ENCODE measurements around the gene LIMK1.

The LIMK1 gene

DNA sequence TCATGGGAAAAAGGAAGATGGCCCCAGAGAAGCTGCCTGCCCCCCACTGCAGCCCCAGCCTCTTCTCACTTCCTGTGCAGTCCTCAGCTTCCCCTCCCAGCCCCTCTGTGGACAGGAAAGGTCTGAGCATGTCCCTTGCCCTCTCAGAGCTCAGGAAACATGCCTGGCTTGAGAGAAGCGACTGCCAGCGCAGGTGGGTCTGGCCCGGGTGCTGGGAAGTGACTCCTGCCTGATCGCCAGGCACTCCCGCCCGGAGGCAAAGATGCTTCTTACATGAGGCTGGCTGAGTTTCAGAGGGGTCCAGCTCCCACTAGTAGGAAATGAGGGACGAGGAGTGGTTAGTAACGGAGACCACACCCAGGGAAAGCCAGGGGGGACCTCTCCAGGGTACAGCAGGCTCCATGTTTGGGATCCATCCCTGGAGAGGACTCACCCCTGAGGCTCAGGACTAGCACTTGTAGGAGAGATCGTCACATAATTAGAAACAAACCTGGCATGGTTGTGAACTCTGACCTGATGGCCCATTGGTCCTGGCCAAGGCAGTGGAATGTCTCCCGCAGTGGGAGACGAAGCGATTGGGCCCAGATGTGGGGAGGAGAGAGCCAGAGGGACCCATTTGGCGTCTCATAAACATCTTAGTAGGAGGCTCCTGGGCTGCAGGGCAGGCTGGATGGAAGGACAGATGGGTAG is 43.4 kb upstream of the LIMK1 start:
- no peak for TF ChIP-seq CTCF (IDR thresholded peaks at IDR 0.05)
- Histone ChIP-seq H3K4me1 (no peaks in the 10 kb centered on the region), H3K4me2 (ENCODE audit: low read length) (no peak overlapping the region), H3K79me2 (no peaks in the 10 kb centered on the region), H3K4me3 (ENCODE audit: low read depth, low read length) (no peak overlapping the region), H3K36me3 (ENCODE audit: control insufficient read depth, insufficient read depth, low read length) (no peaks in the 10 kb centered on the region), H2AFZ (no peak overlapping the region), H3K27ac (no peak overlapping the region), H3K27me3 (ENCODE audit: control insufficient read depth, insufficient read depth, low read length) (no peaks in the 10 kb centered on the region), H3K9ac (no peak overlapping the region), H3K9me3 (ENCODE audit: control insufficient read depth, low read length) (no peaks in the 10 kb centered on the region)

DNA sequence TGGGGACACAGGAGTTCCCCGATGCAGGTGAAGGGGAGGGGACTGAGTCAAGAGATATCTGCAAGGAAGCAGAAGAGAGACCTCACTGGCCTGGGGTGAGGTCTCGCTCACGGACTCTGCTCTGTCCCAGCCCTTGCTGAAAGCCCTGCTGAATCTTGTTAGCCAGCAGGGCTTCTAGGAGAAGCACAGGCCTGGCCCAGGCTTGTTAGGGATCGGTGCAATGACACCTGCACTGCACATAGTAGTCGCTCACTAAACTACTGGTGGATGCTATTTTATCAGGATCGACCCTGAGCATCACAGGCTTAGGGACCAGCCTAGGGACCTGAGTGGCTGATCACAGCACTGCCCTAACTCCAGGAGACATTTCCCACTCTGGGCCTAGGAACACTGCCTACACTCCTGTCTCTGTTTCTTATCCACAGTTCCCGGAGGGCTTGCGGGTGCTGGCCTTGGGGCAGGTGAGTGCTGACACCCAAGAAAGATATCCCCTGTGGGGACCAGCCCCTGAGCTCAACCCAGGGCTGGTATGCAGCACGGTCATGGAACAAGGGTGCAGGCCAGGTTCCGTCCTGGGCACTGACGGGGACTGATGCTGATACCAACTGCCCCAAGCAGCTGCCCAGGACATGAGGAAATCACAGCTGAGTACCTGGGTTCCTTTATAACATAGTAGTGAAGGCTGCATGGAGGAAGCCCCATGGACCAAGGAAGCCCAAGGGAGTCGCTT is 42.6 kb upstream of the LIMK1 start:
- Histone ChIP-seq H3K79me2 (no peaks in the 10 kb centered on the region), H3K9ac (no peak overlapping the region), H3K9me3 (ENCODE audit: control insufficient read depth, low read length) (no peaks in the 10 kb centered on the region), H3K27ac (no peak overlapping the region), H3K4me1 (no peaks in the 10 kb centered on the region), H2AFZ (no peak overlapping the region), H3K4me3 (ENCODE audit: low read depth, low read length) (no peak overlapping the region), H3K4me2 (ENCODE audit: low read length) (no peak overlapping the region), H3K27me3 (ENCODE audit: control insufficient read depth, insufficient read depth, low read length) (no peaks in the 10 kb centered on the region), H3K36me3 (ENCODE audit: control insufficient read depth, insufficient read depth, low read length) (no peaks in the 10 kb centered on the region)
- TF ChIP-seq CTCF (IDR thresholded peaks at IDR 0.05) = no peak

DNA sequence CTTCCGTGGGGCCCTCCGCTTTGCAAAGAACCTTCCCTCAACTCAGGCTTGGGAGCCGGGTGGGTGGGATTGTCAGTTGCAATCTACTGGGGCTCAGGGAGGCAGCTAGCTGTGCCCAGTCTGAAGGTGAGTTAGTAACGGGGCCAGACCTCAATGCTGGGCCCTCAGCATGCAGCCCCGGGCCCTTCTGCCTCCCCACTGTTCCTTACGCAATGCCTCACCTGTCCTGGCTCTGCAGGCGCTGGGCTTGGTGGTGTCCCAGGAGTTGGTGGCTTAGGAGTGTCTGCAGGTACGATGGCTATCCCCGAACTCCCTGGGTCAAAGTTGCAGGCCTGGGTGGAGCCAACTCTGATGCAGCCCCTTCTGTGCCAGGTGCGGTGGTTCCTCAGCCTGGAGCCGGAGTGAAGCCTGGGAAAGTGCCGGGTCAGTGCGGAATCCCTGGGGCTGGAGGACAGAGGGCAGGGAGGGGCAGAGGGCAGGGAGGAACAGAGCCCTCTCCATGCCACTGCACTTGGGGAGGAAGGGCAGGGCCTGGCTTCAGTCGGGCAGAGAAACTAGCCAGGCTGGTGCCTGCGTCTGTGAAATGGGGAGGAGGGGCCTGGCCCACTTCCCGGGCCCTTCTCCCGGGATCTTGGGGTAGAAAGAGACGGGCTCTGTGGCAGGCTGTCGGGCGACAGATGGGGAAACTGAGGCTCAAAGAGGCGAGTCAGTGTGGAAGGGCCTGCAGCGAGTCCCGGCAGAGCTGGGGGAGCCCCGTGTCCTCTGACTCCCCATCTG is 40.7 kb upstream of the LIMK1 start:
- H2AFZ ChIP-seq = no peak overlapping the region
- no peak overlapping the region for H3K4me2 ChIP-seq (ENCODE audit: low read length)
- no peak overlapping the region for H3K4me3 ChIP-seq (ENCODE audit: low read depth, low read length)
- no peaks in the 10 kb centered on the region for H3K27me3 ChIP-seq (ENCODE audit: control insufficient read depth, insufficient read depth, low read length)
- no peaks in the 10 kb centered on the region for H3K4me1 ChIP-seq
- no peak for TF ChIP-seq CTCF (IDR thresholded peaks at IDR 0.05)
- no peak overlapping the region for H3K9ac ChIP-seq
- no peak overlapping the region for H3K27ac ChIP-seq
- H3K79me2 ChIP-seq = no peaks in the 10 kb centered on the region
- H3K9me3 ChIP-seq (ENCODE audit: control insufficient read depth, low read length) = no peaks in the 10 kb centered on the region
- no peaks in the 10 kb centered on the region for H3K36me3 ChIP-seq (ENCODE audit: control insufficient read depth, insufficient read depth, low read length)

DNA sequence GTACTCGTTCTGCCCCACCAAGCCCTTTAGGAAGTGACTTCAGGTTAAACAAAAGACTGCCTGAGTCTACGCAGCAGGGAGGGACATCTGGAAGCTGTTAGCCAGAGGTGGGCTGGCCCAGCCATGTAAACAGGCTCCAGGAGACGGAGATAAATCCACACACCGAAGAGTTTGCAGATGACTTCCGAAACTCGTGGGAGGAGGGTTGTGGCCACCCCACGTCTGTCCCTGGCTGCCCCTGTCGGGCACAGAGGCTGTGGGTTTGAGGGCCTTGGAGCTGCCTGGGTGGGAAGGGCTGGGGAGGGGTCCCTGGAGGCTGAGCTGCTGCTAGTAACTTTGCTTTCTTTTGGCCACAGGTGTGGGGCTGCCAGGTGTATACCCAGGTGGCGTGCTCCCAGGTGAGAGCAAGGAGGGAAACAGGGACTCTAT is 40.1 kb upstream of the LIMK1 start:
- H3K36me3 ChIP-seq (ENCODE audit: control insufficient read depth, insufficient read depth, low read length) = no peaks in the 10 kb centered on the region

More for the DNA sequence above, 40.1 kb upstream of the LIMK1 start:
- no peak overlapping the region for H3K4me2 ChIP-seq (ENCODE audit: low read length)
- H3K27ac ChIP-seq = no peak overlapping the region
- H3K79me2 ChIP-seq = no peaks in the 10 kb centered on the region
- H3K27me3 ChIP-seq (ENCODE audit: control insufficient read depth, insufficient read depth, low read length) = no peaks in the 10 kb centered on the region
- no peak for TF ChIP-seq CTCF (IDR thresholded peaks at IDR 0.05)
- H2AFZ ChIP-seq = no peak overlapping the region
- no peaks in the 10 kb centered on the region for H3K9me3 ChIP-seq (ENCODE audit: control insufficient read depth, low read length)
- H3K9ac ChIP-seq = no peak overlapping the region
- no peak overlapping the region for H3K4me3 ChIP-seq (ENCODE audit: low read depth, low read length)
- H3K4me1 ChIP-seq = no peaks in the 10 kb centered on the region
